ENCODE measurements around the gene GRIK3.

GRCh38 chr1:36842448-36842847 is 191.9 kb downstream of the GRIK3 start:
- no peak for TF ChIP-seq CTCF (IDR thresholded peaks at IDR 0.05; ENCODE audit: low read depth, low read length)
- no peak for TF ChIP-seq EZH2phosphoT487 (IDR thresholded peaks at IDR 0.05; ENCODE audit: low read depth)
